Stimulated activated CD4-positive, alpha-beta T cell treated with anti-CD3 and anti-CD28 coated beads, TNF-alpha, amount 100 ng/mL, for 24 hours (primary cell): ENCODE results near the gene CASTOR1.

Experiments used
- DNase-seq, 3 experiments: peaks; one replicate each; pipeline ENCODE4 v3.0.0-alpha.2; 2020; ENCODE audit warnings: low read depth in 3 of 3

Gene CASTOR1

DNA sequence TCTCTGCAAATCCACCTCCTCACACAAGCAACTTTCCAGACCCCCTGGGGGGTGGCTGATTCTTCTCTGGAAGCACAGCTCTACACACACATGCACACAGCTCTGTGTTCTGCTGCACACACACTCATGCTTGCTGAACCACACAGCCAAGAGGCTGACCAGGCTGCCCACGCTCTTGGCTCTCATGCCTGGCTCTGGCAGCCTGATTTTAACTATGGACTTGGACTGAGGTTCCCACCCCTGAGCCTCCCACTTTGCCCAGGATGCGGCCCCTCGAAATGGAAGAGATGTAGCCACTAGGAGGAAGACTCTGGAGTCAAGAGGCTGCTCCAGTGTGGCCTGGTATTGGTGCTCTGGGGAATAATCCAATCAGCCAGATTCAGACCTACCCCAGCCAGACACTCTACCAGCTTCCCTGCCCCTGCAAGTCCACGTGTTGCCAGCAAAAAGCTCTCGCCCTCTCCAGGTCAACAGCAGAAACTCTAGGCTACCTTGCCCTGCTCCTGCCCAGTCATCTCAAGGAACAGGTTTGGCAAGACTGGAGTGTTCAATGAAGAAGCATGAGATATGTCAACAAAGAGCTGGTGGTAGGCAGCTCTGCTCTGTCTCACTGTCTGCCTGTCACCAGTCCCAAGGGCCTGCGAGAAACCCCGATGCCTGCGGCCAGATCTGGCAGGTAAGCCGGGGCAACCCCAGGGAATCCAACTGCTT is 8.8 kb upstream of the CASTOR1 start:
- no peak for DNase-seq

DNA sequence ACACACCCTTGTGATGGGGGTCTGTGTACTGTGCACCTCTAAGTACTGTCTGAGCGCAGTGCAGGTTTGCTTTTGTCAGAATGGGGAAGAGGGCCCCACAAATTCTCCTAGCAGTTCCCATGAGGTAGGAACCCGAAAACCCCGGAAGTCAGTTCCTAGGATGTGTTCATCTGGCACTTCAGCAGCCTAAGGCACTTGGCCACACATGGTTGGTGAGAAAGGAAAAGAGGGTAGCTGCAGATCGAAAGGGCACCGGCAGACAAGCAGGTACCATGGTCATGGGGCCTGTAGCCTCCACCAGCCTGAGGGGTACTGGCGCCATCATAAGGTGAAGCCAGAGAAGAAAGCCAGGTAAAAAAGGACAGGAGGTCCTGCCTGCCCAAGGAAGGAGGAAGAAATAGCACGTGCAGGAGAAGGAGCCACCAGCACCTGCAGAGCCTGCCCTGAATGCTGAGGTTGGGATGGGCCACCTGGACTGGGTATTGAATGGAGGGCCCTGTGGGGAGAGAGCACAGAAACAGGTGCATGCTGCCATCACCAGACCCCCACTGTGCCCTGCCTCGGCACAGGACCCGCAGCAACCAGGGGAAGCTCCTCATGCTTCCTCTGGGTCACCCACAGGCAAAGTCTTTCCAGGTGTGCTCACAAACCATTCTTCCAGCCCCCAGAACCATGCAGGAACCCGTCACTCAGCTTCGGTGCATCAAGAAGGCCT is 8.1 kb upstream of the CASTOR1 start:
- no peak for DNase-seq

DNA sequence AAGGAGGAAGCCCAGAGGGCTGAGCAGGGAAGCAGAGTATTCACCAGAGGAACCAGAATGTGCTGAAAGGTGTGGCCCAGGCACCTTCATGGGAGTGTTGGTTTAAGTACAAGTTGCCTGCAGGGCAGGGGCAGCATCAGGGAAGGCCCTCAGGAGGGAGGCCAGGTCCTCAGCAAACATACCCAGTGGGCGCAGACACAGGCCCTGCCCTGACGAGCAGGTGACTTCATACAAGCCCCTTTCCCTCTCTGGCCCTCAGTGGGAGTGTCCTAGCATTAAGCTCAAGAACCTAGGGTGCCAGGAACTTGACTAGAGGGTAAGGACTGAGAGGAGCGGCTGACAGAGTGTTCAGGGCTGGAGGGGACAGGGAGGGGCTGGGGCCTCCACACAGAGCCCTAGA is 7.5 kb upstream of the CASTOR1 start:
- no peak for DNase-seq

DNA sequence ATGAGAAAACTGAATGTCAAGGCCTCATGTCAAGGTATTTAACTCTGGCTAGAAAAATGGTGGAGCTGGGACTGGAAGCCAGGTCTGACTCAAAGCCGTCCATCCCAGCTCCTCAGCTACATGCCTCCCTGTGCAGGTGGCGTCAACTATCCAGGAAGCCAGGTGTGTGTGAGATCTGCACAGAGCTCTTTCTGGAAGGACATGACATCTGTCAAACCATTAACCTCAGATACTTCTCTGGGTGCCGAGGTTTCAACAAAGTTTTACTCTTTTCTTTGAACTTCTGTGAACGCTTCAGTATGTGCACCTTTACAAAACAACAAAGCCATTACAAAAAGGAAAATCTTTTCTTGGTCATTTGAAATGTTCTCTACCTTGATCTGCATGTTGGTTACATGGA is 7.0 kb upstream of the CASTOR1 start:
- no peak for DNase-seq

DNA sequence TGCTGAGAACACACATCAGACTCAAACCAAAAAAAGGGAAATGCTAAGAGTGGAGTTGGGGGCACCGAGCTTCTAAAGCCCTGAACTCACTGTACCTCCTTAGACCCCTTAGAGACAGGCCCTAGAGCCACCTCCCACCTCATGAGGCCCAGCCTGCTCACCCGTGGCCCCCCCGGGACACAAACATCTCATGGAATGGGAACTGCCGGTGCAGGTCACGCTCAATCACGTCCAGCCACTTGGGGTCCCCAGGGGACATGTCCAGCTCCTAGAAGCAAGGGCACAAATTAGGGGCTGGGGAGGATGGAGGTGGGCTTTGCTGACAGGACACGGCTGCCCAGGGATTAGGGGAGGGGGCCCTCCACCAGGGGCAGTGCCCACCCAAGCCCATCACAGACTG is 6.3 kb upstream of the CASTOR1 start:
- no peak for DNase-seq

DNA sequence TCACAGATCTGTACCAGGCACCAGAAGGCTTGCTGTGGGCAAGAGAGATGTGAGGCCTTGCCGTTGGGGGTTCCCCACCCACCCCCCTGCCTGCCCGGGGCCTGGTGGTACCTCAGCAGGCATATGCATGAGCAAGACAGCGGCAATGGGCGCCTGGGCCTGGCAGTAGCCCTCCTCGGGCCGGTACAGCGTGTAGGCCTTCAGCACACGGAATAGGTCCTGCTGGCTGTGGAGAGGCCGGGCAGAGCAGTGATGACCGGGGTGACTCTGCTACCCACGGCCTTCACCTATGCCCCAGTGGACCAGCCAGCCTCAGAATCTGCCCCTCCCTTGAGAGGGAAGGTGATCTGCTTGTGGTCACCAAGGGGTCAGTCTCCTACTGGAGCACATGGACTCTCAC is 5.5 kb upstream of the CASTOR1 start:
- DNase-seq: no peak

DNA sequence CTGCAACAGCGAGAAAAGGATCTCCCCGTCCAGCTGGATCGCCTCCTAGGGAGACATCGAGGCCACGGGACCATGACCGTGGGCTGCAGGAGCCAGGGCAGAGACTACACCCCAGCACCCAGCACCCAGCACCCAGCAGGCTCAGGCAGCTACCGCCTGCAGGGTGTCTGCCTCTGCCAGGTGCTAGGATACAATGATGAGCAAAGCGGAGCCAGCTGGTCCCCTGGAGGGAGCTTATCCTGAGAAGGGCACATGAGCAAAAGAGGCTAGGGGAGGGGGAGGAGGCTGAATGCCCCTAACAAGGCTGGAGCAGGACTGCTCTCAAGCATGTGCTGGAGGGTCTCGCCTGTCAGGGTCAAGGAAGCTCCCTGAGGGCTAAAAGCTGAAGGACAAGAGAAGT is 4.8 kb upstream of the CASTOR1 start:
- no peak for DNase-seq

DNA sequence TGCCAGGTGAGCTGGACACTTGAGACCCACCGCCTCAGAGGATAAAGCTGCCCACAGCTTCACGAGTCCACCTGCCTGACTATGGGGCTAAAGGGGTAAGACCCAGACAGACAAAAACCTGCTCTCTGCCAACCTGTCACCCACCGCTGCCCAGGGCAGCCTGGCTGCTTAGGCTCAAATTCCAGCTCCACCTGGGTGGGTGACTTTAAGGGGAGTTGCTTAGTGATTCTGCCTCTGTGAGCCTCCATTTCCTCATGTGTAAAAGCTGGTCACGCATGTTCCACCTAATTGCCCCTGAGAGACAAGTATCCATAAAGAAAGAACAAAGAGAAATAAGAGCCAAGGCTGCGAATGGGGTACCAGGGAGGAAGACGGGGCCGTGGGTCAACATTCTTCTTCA is 3.7 kb upstream of the CASTOR1 start:
- no peak for DNase-seq

DNA sequence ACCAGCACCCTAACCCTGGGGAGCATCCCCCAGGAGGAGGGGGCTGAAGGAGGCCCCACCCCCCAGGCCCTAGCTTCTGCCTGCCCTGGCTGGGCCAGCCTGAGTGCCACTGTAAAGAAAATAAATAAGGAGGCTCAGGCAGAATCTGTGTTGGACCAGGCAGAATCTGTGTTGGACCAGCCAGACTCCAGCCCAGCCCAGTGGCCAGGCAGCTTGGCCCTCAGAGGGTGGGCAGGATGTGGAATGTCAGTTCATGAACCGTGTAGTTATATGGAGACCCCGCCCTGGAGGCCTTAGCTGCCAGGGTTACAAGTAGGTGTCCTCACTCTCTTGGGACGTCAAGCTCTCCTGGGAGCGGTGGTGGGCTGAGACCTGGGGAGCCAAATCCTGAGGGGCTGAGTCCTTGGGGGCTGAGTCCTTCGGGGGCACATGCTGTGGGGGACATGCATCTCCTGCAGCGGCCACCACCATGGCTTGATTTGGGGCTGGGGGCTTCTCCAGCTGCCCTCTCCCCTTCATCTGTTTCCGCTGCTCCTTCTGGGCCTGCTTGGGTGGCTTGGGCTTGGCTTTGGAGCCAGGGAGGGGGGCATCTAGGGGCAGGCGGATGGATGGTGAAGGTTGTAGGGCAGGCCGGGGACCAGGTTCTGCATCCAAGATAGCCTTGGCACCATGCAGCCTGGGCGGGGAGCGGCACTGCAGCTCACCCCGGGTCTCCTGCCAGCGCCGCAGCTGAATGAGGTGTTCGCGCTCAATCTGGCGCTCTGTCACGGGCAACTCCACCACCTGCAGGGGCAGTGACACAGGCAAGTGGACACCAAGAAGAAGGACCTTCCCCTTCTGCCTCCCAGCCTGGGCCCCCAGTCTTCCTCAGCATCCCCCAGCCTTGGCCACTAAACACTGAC is 3.0 kb upstream of the CASTOR1 start:
- DNase-seq: no peak

DNA sequence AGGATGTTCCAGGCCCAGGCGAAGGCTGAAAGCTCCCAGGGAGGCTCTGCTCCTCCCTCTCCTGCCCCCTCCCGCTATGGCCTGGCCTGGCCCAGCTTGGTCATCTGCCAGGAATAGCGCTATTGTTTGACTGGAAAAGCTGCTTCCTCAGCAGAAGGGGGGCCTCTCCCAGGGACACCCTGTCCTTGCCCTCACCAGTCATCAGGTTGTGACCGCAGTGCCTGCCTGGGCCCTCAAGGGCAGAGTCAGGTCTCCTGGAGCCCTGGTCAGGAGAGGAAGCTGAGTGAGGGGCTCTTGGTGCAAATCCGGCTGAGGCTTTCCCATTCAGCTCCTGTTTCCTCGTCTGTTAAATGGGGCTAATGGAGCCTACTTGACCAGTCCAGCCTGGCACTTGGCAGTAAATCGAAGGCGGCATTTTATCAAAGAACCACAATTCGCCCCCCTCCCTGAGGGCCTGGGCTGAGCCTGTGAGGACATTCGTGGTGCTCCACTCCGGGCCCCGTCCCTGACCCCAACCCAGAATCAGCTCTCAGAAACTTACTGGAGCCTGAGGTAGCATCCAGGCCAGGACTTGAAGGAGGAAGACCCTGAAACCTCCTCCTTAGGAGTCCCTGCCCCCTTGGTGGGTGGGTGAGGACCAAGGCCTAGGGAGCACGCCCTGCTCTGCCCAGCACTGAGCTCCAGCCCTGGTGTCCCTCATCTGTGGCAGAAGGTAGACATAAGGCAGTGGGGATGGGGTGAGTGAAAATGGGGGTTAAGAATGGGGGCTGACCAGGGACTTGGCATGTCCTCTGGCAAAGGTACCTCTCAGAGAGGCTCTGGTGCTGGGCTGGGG is 2.0 kb upstream of the CASTOR1 start:
- no peak for DNase-seq

DNA sequence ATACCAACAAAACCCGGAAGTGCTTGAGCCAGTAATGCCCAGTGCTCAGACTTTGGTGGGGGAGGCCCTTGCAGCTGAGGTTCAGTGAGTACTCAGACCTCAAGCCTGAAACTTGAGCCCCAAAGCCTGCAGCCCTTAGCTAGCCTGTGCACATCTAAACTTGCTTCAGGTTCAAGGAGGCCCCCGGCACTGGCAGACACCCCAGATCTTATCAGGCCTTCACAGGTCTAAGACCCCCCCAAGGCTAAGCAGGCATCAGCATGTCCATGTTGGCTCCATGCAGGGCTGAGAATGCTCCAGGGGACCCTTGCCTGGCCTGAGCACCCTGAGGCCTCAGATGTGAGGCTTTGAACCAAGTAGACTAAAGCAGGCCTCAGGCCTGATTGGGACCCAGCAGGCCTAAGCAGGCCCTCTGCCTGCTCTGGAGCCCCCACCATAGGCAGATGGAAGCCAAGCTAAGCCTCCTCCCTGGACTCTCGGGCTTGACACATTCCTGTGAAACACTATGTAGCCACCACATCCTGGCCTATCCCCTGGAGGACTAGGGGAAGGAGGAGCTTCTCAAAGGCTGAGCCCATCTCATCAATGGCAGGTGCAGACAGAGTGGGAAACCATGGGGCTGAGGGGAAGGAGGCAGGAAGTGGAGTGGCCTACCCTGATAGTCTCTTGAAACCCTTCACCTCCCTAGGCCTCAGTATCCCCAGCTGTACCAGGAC is 1.2 kb upstream of the CASTOR1 start:
- DNase-seq: no peak

DNA sequence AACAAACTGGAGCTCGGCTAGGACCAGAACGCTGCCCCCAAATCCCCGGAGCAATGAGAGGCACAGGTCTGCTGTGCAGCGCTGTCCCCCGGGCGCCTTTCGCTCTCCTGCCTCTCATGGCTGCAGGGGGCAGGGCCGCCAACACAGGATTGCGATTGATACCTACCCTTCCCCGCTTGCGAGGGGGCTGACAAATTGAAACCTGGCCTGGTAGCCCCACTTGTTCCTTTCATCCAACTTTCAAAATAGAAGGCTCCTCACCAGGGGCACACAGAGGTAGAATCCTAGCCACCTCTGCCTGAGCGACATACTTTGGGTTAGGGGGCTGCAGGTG is 642 bp upstream of the CASTOR1 start:
- no peak for DNase-seq

DNA sequence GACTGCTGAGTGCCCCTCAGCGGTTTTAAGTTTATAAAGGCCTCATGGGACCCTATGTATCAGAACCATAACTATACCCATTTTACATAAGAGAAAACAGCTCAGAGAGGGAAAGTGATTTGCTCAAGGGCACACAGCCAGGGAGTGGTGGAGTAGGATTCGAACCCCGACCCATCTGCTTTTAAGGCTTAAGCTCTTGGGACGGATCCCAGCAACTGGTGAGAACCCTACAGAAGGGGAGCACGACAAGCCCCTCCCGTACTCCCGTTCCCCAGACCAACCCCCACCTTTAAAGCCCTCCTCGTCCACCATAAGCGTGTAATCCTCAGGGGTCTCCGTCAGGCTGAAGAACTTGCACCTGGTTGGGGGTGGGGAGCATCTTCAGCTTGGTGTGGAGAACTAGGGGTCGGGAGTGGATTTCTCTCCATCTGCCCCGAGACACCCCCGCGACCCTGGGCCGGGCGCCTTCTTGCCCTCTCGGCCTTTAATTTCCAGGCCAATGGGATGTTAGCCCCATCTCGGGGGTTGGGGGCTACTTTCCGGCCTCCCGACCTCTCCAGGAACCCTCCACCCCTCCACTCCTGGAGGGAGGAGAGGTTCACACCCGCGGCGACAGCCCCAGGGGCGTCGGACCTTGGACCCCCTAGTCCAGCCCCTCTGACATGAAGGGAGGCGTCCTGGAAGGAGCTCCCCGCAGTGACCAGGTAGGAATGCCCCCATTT is 725 bp downstream of the CASTOR1 start:
- no peak for DNase-seq

DNA sequence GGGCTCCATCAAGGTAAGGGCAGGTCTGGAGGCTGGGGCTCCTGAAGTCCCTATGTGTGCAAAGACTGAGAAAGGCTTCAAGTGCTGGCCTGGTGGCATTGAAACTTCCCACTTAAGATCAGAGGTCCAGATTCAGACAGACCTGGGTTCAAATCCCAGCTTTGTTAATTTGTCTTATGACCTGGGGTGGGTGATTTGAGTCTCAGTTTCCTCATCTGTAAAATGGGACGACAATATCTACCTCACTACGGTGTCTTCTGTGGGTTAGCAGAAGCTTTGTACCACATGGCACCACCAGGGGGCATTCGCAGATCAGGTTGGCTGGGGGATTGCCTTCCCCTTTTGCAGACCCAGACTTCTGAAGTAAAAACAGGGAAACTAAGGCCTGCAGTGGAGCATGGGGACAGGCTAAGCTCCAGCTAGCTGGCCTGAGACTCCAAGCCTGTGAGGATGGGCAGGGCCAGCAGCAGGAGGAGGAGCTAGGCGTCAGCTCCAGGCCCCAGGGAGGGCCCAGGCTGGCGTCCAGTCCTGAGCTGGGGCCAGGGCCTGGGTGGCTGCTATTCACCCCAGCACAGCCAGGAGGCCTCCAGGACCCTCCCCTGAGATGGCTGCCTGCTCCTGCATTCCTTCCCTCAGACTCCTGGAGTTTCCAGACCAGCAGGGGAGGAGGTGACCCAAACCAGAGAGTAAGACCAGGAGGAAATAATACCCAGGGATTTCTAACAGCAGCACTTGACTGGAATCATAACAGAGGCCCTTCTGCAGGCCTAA is 1.5 kb downstream of the CASTOR1 start:
- peak; percentile 70 to 90 (median 80) for DNase-seq

DNA sequence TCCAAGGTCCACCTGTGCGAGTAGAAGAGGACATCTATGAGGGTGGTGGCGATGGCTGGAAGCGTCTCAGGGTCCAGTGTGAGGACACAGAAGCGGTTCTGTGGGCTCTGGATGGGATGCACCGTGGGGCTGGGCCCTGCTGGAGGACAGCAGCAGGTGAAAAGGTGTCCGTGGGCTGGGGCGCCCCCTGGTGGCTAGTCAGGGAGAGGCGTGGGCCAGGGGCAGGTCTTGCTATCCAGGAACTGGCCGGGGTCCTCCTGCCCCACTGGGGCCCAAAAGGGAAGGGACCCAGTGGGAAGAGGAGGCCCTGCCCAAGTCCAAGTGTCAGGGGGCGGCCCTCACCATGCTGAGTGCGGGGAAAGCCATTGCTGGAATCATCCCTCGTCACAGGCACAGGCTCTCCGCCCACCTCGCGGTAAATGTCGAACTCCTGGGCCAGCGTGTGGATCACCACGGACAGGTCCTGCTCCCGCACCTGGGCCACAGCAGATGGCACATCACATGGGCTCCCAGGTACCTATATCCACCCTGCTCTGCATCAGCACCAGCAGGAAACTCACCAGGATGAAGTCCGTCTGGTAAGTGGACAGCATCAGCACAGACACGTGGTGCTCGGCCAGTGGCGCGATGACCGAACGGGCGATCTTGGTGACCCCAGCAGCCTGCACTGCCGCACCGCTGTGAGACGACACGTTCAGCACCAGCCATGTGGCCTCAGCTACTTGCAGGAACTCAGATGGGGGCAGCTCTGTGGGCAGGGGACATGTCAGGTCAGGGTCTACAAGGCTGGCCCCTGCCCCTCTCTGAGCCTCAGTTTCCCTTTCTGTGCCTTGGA is 2.3 kb downstream of the CASTOR1 start:
- peak; percentile 77 to 88 (median 82) for DNase-seq

DNA sequence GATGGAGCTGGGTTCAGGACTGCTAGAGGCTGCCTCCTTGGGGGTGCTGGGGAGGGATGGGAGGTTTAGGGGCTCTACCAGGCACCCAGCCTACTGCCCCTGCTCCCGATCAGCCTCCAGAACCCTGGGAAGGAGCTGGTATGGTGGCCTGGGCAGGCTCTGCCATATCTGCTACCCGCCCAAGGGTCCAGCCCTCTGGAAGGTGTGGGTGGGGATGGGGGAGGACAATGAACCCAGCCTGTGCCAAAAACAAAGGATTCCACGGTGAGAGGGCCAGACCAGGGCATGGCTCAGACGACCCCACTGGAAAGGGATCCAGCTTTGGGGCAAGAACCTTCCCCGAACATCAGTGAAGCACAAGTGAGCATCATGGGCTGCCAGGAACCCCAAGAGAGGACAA is 3.0 kb downstream of the CASTOR1 start:
- no peak for DNase-seq

DNA sequence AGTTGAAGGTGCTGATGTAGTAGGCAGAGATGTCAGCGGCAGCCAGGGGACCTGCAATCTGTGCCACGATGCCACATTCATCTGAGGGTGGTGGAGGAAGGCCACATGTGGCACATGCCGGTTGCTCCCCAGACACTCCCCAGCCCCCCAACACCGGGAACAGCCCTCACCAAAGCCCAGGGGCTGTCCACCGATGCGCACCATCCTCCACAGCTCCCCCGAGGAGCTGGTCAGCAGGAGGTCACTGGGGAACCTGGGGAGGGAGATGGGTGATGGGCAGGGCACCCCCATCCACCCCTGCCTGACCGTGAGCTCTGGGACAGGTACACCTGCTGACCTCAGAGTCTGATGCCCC is 3.5 kb downstream of the CASTOR1 start:
- DNase-seq: no peak

DNA sequence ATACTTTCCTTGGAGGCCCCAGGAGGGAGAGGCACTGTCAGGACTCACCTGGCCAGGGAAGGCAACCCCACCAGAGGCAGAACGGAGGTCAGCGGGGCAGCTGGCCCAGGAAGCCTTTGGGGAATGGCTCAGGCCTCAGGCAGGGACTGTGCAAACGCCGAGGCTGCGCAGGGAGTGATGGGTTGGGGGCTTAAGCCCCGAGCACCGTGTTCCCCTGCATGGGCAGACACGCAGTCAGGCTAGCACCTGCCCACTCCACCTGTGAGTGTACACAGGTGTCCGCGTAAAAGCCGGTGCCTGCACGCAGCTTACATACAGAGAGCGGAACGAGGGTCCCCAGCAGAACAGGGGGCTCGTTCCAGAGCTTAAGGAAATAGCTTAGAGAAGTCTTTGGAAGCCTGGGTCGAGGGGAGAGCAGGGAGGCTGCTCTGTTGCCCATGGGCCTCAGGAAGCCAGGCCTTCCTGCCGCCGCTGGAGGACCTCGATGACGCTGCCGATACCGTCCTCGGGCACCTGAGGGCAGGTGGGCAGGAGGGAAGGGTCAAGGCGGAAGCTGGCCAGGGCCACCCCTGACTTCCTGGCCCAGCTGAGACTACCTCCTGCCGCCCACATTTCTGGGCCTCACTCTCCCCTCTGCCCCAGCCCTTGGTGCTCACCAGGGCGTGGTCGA is 4.0 kb downstream of the CASTOR1 start:
- DNase-seq: no peak
